Stimulated activated CD8-positive, alpha-beta memory T cell treated with anti-CD3 and anti-CD28 coated beads, Interleukin-7, amount 100 ng/mL, for 48 hours (primary cell): Measurements from ENCODE around the gene MAP3K14.
"Not testable (repeated sequence)": the region's sequence is repeated elsewhere in the genome, so short reads cannot be mapped to it uniquely, and the experiment has no call there.

Experiments
- DNase-seq, 2 donors: peaks; one replicate each; pipeline ENCODE4 v3.0.0-alpha.2; 2020; ENCODE audit warnings: low read depth in 1 of 2; ENCODE audit errors: extremely low read depth in 1 of 2

Gene MAP3K14

DNA sequence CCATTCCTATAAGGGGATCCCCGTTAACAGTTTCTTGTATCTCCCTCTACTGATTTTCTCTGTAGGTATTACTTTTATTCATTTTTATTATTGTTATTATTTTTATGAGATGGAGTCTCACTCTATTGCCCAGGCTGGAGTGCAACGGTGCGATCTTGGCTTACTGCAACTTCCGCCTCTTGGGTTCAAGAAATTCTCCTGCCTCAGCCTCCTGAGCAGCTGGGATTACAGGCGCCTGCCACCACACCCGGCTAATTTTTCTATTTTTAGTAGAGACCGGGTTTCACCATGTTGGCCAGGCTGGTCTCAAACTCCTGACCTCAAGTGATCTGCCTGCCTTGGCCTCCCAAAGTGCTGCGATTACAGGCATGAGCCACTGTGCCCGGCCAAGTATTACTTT lies 14.6 kb downstream of the MAP3K14 start:
- DNase-seq = not testable (repeated sequence)

DNA sequence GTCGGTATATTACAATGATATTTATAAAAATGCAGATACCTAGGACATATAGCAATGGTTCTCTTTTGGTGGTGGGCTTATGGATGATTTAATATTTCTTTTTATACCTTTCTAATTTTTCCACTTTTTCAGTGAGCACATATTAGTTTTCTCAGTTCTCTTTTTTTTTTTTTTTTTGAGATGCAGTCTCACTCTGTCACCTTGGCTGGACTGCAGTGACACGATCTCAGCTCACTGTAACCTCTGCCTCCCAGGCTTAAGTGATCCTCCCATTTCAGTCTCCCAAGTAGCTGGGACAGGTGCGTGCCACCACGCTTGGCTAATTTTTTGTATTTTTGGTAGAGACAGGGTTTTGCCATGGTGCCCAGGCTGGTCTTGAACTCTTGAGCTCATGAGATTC lies 15.1 kb downstream of the MAP3K14 start:
- no peak for DNase-seq

DNA sequence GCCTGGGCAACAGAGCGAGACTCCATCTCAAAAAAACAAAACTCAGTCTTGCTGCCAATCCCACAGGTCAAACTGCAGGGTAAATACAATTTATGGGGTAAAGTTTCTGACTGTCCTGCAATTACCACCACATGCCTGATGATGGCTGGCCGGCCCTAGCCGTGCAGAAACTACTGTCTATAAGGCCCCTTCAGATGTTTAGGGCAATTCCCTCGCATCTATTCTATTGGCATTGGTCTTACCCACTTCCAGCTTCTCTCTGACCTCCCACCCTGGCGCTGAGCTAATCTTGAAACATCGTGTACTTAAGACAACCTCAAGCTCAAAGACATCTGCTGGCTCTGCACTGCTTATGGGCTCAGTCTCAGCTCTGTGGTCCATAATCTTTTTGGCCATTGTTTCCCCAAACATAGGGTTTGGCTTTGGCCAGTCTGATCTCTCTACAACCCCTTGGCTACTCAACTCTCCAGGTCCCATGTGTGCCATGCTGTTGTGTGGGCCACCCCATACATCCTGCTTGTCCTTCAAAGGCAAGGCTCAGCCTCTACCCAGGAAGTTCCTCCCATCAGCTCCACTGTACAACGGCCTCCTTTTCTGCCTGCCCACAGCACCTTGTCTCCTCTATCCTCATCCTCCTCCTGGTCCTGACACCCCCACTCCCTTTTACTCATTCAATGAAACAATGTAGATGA lies 16.6 kb downstream of the MAP3K14 start:
- DNase-seq = no peak

DNA sequence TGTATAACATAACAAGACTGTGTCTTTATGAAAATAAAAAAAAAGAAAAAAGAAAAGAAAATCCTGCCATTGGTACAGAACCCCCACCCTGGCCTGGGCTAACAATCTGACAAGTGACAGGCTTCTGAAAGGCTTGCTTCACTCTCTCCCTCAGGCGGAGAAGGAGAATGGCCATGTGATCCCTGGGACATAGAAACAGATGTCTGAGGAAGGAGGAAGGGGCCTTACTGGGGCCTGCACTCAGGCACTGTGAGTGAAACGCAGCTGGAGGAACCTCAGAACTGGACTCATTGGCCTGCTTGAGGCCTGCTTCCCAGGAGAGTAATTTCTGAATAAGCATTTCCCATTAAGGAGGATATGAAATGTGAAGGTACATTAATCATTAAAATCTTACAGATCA lies 17.5 kb downstream of the MAP3K14 start:
- no peak for DNase-seq

DNA sequence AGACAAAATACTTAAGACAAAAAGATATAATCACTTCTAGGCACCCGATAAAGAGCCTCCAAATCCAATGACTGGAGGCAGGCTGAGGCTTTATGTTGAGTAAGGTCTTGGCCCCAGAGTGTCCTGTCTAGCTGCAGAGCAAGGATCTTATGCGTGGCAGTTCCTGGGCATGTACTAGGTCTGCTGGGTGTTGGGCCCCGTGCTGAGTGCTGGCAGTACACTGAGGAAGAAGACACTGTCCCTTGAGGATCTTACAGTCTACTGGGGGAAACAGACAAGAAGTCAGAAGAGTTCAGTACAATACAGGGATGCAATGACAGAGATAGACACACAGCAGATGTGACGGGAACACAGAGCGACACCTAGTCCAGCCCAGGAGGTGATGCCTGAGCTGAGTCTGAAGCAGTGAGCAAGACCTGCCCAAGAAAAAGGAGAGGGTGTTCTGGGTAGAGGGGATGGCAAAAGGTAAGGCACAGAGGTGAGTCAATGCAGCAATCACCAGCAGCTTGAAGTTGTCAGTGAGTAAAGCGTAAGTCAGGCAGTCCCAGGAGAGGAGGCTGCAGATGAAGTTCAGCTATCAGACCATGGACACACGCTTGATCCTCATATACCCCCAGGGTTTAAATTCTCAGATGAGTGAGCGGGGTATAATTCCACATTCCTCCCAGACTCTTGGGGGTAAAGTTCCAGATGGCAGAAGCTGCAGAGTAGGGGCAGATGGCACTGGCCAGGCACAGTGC lies 18.1 kb downstream of the MAP3K14 start:
- no peak for DNase-seq

DNA sequence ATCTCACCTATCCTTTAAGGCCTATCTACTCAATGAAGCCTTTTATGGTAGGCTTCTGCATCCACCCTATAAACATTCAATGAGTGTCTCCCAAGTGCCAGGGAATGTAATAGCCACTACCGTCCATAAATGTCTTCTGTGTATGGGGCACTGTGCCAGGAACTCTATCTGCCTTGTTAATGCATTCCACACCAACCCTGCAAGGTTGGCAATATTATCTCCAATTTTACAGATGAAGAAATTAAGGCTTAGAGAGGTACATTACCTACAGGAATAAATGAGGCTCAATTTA lies 20.0 kb downstream of the MAP3K14 start:
- no peak for DNase-seq

DNA sequence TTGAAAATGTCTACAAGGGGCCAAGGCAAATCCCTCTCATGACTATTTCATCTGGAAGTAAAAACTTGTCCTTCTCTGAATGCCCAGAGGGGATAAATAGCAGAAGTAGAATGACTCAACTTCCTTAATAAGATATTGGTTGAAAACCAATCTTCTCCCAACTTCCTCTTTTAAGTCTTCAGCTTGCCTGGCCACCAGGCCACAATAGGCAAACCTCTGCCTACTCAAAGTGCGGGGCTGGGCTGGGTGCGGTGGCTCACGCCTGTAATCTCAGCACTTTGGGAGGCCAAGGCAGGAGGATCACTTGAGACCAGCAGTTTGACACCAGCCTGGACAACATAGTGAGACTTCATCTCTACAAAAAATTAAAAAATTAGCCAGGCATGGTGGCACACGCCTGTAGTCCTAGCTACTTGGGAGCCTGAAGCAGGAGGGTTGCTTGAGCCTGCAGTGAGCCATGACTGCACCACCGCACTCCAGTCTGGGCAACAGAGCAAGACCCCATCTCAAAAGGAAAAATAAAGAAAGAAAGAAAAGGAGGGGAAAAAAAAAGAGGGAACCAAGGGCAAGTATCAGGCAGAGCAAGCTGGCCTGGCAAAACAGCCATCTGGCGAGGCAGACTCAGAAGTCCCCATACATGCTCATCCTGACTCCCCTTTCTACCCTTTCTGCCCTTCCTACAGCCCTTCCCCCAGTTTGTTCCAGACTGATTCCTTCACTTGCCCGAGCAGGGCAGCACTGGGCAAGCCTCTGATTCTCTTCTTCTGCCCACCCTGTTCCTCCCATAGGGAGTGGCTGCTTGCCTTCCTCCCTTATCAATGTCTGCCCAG lies 20.6 kb downstream of the MAP3K14 start:
- no peak for DNase-seq

DNA sequence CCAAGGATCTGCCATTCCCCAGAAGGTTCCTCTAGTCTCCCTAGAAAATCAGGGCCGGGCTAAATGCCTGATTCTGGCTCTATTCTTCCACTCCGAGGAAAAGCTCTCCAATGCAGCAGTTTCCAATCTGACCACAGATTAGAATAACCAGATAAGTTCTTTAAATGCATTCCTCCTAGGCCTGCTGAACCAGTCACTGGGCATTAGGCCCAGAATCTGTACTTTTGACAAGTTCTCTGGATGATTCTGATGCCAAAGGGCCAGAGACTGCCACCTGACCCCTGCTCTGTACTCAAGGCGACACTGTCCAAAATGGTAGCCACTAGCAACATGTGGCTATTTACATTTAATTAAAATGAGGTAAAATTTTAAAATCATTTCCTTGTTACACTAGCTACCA lies 22.3 kb downstream of the MAP3K14 start:
- DNase-seq = no peak

DNA sequence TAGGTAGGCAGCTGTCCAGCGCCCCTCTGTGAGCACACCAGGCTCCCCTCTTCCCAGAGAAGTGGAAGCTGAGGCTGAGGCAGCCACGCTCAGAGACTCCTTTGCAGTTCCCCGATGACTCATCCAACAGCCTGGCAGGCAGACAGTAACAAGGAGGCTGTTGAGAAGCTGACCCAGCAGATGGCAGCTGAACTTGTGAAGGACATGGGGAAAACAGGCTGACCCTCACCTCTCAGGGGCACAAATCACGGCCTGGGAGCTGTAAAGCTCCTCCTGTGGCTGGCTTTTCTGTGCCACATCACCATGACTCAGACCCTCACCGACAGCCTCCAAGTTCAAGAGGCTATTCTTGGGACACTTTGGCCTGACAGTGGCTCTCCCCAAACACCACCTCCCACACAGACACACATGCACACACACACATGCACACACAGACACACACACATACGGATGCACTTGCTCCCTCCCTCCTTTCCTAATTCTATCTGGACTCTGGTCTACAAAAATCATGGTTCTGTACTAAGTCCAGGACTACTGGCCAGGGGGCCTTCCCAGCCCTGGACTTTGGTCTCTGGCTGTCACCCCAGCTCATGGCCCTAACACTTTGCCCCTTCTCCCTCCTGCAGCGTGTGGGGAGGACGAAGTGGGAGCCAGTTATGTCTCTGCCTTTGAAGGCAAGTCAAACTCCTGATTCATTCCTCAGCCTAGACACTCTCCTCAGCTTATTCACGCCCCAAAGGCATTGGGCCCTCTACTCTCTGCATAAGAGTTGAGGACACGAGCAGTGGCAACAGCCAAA lies 23.2 kb downstream of the MAP3K14 start:
- no peak for DNase-seq

DNA sequence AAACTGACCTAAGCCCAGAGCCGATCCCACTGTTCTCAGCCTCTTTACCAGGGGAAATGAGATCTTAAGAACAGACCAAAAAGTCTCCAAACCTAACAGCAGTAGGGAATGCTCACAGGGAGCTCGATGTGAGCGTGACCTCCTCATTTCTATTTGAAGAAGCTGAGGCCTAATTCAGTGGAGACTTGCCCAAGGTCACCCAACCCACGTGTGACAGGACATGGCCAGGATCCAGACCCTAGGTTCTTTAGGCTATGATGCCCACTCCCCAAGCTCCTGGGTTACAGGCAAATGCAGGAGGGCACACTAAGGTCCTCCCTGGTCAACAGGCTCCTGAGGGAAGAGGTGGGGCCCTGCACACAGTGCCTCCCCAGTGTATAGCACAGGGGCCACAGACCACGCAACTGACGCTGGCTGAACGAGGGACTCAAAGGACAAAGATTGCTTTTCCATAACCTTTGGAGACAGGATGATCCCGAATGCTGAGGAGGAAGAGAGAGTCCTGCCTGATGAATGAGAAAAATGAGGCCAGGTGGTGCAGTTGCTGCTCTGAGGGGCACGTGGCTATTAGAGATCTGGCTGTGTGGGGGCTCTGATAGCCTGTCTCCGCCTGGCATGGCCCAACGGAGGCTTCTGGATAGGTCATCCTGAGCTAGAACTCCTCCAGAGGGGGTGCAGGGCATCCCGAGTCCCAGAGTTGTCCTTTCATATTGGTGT lies 24.0 kb downstream of the MAP3K14 start:
- DNase-seq = no peak

DNA sequence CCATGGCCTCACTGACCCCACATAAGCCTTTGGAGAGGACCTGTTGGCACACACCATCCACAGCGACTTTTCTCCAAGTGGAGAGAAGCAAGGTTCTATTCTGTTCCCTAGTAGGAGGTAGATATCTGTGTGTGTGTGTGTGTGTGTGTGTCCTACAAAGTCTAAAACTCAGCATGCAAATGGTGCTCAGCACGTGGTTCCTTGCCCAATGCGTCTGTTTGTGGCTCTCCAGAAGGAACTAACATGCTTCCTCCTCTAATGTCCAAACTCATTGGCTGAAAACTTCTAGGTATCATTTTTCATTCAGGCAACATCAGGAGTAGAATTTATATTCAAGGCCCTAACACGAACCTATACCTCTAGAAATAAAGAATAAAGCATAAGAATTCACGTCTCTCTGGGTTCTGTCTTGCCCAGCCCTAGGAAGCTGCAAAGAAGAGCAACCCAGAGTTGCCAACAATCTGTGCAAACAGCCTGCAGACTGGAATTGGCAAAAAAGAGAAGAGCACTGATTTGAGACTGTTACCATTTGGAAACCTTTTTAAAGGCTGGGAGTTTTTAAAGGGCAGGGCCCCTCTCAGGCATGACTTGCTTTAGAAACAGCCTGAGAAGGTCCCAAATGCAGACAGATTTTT lies 25.5 kb downstream of the MAP3K14 start:
- no peak for DNase-seq

DNA sequence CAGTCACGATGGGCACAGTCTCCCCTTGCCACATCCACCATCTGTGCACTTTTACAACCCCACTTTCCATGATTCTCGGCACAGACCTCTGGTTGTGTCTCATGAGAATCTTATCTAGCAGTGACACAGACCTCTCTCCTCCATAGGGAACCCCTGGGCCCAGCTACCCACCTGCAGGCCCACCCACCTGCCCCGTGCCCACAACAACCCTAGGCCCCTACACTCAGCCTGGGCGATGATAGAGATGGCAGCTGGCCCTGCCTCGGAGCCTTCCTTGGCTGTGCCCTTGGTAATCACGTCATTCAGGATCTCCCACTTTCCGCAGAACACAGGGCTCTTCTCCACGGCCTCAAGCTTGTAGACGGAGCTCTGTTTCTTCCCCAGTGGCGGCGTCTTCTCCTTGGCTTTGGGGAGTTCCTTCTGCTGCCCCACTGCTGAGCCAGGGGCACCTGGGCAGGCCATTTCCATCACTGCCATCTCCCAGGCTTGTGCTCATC lies 26.5 kb downstream of the MAP3K14 start:
- no peak for DNase-seq

DNA sequence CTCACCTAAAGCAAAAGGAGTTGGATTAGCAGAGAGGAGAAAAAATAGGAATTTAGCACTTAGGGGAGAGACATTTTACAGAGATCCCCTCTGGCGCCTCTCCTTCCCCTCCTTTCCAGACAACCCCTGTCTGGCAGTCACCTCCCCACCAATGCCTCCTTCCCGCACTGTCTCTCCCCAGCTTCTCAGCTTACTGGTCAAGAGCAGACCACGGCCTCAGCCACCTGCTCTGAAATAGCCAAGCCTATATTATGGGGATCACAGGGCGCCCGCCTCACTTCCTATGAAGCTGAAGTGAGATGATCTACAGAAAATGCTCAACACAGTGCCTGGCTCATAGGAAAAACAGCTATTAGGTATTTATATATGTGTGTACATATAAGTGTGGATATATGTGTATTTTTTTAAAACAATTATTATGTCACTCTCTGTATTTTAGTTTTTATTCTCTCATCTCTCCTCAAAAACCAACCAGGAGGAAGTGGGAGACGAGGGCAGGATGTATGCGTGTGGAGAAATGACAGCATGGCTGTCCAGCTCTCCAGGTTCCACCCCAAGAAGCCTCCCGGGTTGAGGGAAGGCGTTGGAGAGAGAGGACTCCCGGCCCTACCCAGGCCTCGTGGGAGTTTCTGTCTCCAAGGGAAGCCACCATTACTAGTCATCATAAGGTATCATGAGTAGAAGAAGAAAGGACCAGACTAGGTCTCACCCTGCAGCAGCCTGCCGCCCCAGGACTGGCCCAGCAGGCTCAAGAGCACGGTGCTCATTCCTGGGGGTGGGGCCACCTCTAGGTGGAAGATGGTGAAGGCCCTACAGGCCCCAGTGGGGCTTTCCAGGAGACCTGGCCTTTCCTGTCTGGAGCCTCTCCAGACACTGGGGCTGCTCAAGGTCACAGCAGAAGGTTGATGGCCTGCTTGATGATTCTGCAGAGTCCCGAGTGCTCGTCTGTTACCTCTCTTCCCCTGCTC lies 27.2 kb downstream of the MAP3K14 start:
- DNase-seq = no peak

DNA sequence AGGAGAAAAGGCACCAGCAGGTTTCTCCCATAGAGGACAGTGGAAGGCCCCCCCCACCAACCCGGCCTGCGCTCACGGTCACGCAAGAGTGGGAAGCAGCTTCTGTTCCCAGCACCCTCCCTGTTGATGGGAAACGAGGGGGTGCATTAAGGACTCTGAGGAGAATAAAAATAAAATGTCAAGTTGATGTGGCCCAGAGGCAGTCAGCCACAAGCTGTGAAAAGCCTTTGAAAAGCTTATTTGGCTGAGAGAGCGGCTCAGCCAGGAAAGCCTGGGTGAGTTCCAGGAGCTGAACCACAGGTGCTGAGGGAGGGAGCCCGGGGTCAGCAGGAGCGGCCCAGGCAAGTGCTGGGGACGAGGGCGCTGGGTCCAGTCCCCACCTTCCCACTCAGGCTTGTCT lies 28.0 kb downstream of the MAP3K14 start:
- no peak for DNase-seq

DNA sequence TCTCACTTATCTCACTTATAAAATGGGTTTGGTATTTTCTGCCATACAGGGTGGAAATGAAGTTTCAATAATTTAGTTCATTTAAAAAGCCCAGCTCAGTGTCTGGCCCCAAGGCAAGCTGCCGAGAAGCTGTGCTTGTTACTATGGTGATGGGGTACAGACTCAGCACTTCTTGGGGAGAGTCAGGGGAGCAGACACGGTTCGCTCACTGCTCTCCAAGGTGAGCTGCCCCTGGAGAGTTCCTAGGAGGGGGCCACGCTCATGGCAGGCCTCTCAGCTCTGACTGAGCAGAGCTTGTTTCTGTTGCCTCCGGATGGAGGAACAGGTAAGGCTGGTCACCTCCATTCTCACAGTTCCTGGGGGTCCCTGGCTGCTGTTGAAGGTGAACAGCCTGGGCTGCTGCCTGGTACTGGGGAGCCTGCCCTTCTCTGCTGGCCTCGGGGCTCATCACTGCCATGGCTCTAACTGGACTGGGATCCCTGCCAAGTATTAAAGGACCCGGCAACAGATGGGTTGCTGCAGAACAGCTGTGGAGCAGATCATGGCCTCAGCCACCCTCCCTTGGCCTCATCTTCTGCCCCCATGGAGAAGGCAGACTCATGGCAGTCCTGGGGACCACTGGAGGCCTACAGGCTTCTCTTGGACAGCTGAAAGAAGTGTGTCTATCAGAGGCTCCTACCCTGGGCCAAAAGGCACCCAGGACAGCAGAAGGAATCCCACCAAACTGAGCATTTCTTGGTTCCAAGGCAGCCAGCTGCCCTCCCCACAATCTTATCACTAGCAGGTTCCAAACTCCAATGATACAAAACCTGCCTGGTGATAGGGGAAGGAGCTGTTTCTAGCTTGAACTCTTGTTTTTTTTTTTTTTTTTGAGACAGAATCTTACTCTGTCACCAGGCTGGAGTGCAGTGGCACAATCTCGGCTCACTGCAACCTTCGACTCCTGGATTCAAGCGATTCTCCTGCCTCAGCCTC lies 29.0 kb downstream of the MAP3K14 start:
- no peak for DNase-seq

DNA sequence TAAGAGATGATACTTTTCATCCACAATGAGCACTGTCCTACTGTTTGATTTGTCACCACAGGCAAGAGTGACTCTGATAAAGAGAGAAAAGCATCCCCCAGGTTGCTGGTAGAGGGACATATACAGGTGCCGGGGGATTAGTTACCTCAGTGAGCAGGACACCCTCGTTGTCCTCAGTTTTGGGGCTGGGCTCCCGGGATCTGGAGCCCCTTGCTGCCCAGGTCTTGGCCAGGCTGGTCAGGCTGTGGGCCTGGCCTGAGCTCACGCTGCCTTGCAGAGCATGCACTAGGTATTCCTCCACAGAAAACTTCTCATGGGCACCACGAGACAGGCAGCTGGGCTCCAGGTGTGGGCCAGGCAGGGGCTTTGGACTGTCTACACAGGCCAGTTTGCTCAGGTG lies 30.5 kb downstream of the MAP3K14 start:
- DNase-seq = no peak
